SU-DHL-6 (cell line): ENCODE results near the gene GDF10.

ENCODE experiments used
- CTCF ChIP-seq: fragments of 200-600 bp; sonication (generic); IDR thresholded peaks from one replicate; pipeline ENCODE4 v1.5.1; 2017; ENCODE audit warnings: antibody characterized with exemption, mild to moderate bottlenecking, low read length, moderate library complexity; ENCODE audit not compliant: insufficient read depth, poor library complexity, severe bottlenecking
- EZH2phosphoT487 ChIP-seq: fragments of 200-600 bp; sonication (generic), shearing (Covaris generic); conservative IDR thresholded peaks from 2 replicates; pipeline ENCODE4 v1.6.1; 2018; ENCODE audit warnings: mild to moderate bottlenecking, antibody characterized with exemption, low read length, moderate library complexity, mixed read lengths

GRCh38 chr10:47264797-47265281, 35.2 kb upstream of the GDF10 start:
- TF ChIP-seq CTCF (no peak), EZH2phosphoT487 (no peak)
